Mammary epithelial cell (primary cell): ENCODE measurements around the gene ADAMTS17.

Source experiments
- EZH2 ChIP-seq: IDR thresholded peaks from 2 replicates; pipeline ENCODE4 v1.6.1; 2012; ENCODE audit warnings: low read length, inconsistent platforms, borderline replicate concordance
- TF ChIP-seq, protein P1 (sequence below), 2 donors: IDR thresholded peaks in 1 of 2; conservative IDR thresholded peaks in 1 of 2; 2 replicates each; pipeline ENCODE4 v1.5.1; 2011 to 2012; ENCODE audit warnings: inconsistent platforms in 2 of 2, low read length in 2 of 2, mild to moderate bottlenecking in 2 of 2, control low read depth in 1 of 2, low read depth in 1 of 2; ENCODE audit not compliant: insufficient read depth in 1 of 2; ENCODE audit errors: extremely low read depth in 1 of 2

DNA sequence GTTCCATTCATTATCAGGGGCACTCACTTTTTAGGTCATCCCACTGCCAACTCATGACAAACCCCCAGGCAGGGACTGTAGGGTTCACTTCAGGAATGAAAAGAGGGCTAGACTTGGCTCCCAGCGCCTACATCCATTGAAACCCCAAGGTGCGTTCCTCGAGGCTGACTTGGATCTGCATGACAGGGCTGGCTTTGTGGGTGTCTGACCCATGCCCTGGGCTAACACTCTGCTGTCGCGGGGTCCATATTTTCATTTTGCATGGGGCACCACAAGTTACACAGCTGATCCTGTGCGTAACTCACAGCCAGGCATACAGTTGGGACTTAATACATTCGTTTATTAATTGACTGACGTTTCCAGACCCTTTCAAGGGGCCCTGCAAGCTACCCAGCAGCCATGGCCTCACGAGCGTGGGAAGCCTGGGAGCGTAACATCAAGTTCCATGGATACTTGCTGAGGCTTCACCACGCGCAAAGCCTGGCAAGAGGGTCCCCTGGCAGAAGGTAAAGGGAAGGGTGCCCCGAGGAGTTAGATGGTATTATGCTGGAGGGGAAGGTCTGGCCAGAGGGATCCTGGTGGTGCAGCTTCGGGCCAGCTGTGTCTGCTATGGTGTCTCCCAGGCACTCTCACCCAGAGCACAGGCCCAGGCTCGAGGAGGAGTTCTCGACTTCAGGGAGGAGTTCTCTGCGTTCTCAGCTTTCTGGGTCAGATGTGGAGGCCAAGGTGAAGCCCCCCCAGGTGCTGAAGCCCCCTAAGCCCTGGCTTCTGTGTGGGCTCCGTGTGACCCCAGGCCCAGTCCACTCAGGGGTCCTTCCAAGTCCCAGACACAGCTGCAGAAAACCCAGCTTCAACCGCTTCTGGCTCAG lies 85.4 kb downstream of the ADAMTS17 start:
- TF ChIP-seq, protein P1, sequence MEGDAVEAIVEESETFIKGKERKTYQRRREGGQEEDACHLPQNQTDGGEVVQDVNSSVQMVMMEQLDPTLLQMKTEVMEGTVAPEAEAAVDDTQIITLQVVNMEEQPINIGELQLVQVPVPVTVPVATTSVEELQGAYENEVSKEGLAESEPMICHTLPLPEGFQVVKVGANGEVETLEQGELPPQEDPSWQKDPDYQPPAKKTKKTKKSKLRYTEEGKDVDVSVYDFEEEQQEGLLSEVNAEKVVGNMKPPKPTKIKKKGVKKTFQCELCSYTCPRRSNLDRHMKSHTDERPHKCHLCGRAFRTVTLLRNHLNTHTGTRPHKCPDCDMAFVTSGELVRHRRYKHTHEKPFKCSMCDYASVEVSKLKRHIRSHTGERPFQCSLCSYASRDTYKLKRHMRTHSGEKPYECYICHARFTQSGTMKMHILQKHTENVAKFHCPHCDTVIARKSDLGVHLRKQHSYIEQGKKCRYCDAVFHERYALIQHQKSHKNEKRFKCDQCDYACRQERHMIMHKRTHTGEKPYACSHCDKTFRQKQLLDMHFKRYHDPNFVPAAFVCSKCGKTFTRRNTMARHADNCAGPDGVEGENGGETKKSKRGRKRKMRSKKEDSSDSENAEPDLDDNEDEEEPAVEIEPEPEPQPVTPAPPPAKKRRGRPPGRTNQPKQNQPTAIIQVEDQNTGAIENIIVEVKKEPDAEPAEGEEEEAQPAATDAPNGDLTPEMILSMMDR (conservative IDR thresholded peaks at IDR 0.05 in 1 of 2, IDR thresholded peaks at IDR 0.05 in 1 of 2; ENCODE audit: extremely low read depth in 1 of 2, insufficient read depth in 1 of 2, low read depth in 1 of 2, low read length in 2 of 2), result no peak
- no peak for TF ChIP-seq EZH2
